ENCODE data around the gene IL4I1.

DNA sequence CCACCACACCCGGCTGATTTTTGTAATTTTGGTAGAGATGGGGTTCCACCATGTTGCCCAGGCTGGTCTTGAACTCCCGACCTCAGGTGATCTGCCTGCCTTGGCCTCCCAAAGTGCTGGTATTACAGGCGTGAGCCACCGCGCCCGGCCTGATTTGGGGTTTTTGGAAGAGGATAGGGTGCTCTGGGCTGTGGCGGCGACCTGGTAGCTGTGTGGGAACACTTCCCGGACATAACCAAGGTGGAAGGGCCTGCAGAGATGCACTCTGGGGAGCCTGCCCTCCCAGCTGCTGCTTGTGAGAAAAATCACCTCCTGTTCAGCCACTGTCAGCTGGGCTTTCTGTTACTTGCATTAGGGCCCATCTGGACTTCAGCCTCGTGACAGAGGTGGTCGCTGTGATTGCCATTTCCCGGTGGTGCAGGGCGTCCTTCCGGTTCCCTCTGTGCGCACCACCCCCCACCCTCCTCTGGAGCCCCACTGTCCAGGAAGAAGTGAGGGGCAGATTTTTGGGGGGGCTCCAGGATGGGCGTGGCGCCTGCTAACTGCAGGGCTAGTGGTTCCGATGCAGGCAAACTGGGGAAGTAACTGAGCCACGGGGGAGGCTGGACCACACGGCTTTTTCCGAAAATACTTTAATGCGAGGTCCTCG lies 7.5 kb downstream of the IL4I1 start:
- TF ChIP-seq, protein P1, sequence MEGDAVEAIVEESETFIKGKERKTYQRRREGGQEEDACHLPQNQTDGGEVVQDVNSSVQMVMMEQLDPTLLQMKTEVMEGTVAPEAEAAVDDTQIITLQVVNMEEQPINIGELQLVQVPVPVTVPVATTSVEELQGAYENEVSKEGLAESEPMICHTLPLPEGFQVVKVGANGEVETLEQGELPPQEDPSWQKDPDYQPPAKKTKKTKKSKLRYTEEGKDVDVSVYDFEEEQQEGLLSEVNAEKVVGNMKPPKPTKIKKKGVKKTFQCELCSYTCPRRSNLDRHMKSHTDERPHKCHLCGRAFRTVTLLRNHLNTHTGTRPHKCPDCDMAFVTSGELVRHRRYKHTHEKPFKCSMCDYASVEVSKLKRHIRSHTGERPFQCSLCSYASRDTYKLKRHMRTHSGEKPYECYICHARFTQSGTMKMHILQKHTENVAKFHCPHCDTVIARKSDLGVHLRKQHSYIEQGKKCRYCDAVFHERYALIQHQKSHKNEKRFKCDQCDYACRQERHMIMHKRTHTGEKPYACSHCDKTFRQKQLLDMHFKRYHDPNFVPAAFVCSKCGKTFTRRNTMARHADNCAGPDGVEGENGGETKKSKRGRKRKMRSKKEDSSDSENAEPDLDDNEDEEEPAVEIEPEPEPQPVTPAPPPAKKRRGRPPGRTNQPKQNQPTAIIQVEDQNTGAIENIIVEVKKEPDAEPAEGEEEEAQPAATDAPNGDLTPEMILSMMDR (IDR thresholded peaks at IDR 0.05; ENCODE audit: low read depth, low read length, poor library complexity, severe bottlenecking), result no peak
- no peak for TF ChIP-seq EZH2phosphoT487 (IDR thresholded peaks at IDR 0.05; ENCODE audit: borderline replicate concordance, low read length)
